ENCODE data around the gene BTD.
"Not testable (repeated sequence)": the region's sequence is repeated elsewhere in the genome, so short reads cannot be mapped to it uniquely, and the experiment has no call there.

Gene BTD

DNA sequence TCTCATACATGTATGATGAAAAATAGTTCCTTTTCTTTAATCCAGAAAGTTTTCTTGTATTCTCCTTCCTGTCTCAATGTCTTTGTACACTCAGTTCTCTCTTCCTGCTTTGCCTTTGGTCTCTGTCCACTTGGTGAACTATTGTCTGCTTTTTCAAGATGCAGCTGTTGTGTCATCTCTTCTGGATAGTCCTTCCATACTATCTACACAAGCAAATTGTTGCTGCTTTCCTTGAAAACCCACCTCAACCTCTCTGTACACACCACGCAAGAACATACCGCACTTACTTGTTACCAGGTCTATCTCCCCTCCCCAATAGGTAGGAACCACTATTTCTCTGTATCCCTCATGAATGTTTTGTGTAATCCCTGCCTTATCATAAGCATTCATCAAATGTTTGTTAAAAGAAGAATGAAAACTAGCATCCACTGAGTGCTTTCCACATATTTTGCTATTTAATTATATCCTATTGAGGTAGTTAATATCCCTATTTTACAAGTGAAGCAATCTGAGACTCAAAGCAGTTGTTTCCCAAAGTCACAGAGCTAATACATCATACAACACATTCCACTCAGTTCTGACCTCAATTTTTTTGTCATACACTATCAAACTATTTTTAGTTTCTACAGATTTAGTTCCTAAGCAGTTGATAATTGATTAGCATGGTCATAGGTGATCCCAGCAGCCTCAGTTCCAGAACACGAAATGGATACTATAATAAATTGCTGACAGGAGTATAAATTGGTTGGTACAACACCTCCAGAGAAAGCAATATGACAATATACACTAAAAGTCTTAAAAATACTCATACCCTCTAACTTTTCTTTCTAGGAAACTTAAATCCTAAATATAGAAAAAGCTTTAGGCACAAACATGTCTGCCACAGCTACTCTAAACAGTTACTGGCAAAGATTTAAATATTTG, 19.8 kb upstream of the BTD start:
- no peaks in the 10 kb centered on the region for H3K27me3 Mint-ChIP-seq (ENCODE audit: low read depth)
- H3K4me1 Mint-ChIP-seq (ENCODE audit: low read depth), result peaks cover 4% of the 10 kb centered on the region
- DNase-seq (ENCODE audit: low spot score), result no peak
- no peak overlapping the region for H3K27ac Mint-ChIP-seq
- H3K4me3 Mint-ChIP-seq, result no peak overlapping the region
- H3K36me3 Mint-ChIP-seq (ENCODE audit: low read depth), result peaks cover 25% of the 10 kb centered on the region
- no peaks in the 10 kb centered on the region for H3K9me3 Mint-ChIP-seq

GRCh38 chr3:15585111-15585845, 16.3 kb upstream of the BTD start:
- no peak overlapping the region for H3K27ac Mint-ChIP-seq
- H3K27me3 Mint-ChIP-seq (ENCODE audit: low read depth), result no peaks in the 10 kb centered on the region
- DNase-seq (ENCODE audit: low spot score), result no peak
- H3K4me3 Mint-ChIP-seq, result no peak overlapping the region
- H3K36me3 Mint-ChIP-seq (ENCODE audit: low read depth), result peaks cover 33% of the 10 kb centered on the region
- no peaks in the 10 kb centered on the region for H3K9me3 Mint-ChIP-seq
- peaks cover 4% of the 10 kb centered on the region for H3K4me1 Mint-ChIP-seq (ENCODE audit: low read depth)

GRCh38 chr3:15591242-15591641, 10.3 kb upstream of the BTD start:
- H3K9me3 Mint-ChIP-seq, result no peaks in the 10 kb centered on the region
- H3K4me1 Mint-ChIP-seq (ENCODE audit: low read depth), result peaks cover 8% of the 10 kb centered on the region
- no peaks in the 10 kb centered on the region for H3K27me3 Mint-ChIP-seq (ENCODE audit: low read depth)
- peaks cover 18% of the 10 kb centered on the region for H3K36me3 Mint-ChIP-seq (ENCODE audit: low read depth)
- peak overlapping the region; percentile 10 for H3K27ac Mint-ChIP-seq
- no peak overlapping the region for H3K4me3 Mint-ChIP-seq
- DNase-seq (ENCODE audit: low spot score), result no peak

- no peak for DNase-seq (ENCODE audit: low spot score)
- no peaks in the 10 kb centered on the region for H3K9me3 Mint-ChIP-seq
- H3K27ac Mint-ChIP-seq, result no peak overlapping the region
- H3K36me3 Mint-ChIP-seq (ENCODE audit: low read depth), result peaks cover 15% of the 10 kb centered on the region
- H3K27me3 Mint-ChIP-seq (ENCODE audit: low read depth), result no peaks in the 10 kb centered on the region
- H3K4me3 Mint-ChIP-seq, result no peak overlapping the region
- H3K4me1 Mint-ChIP-seq (ENCODE audit: low read depth), result peaks cover 4% of the 10 kb centered on the region
These were observed 9.6 kb upstream of the BTD start for GRCh38 chr3:15591928-15592327.

DNA sequence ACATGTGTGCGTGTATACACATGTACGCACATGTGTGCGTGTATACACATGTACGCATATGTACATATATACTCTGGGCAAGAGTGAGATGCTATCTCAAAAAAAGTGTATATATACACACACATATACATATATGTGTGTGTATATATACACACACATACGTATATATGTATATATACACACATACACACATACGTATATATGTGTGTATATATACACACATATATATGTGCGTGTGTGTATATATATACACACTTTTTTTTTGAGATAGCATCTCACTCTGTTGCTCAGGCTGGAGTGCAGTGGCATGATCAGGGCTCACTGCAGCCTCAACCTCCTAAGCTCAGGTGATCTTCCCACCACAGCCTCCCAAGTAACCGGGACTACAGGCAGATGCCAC, 8.6 kb upstream of the BTD start:
- no peak for DNase-seq (ENCODE audit: low spot score)
- no peaks in the 10 kb centered on the region for H3K9me3 Mint-ChIP-seq
- H3K27me3 Mint-ChIP-seq (ENCODE audit: low read depth), result no peaks in the 10 kb centered on the region
- no peak overlapping the region for H3K4me3 Mint-ChIP-seq
- peaks cover 21% of the 10 kb centered on the region for H3K36me3 Mint-ChIP-seq (ENCODE audit: low read depth)
- H3K27ac Mint-ChIP-seq, result no peak overlapping the region
- peaks cover 4% of the 10 kb centered on the region for H3K4me1 Mint-ChIP-seq (ENCODE audit: low read depth)

GRCh38 chr3:15595955-15596354, 5.6 kb upstream of the BTD start:
- H3K36me3 Mint-ChIP-seq (ENCODE audit: low read depth), result peaks cover 27% of the 10 kb centered on the region
- no peak overlapping the region for H3K4me3 Mint-ChIP-seq
- peaks cover 16% of the 10 kb centered on the region for H3K4me1 Mint-ChIP-seq (ENCODE audit: low read depth)
- no peaks in the 10 kb centered on the region for H3K9me3 Mint-ChIP-seq
- no peak overlapping the region for H3K27ac Mint-ChIP-seq
- DNase-seq (ENCODE audit: low spot score), result no peak
- H3K27me3 Mint-ChIP-seq (ENCODE audit: low read depth), result no peaks in the 10 kb centered on the region

GRCh38 chr3:15601046-15601398, 523 bp upstream of the BTD start:
- H3K4me1 Mint-ChIP-seq (ENCODE audit: low read depth), result peaks cover 18% of the 10 kb centered on the region
- no peak for DNase-seq (ENCODE audit: low spot score)
- H3K9me3 Mint-ChIP-seq, result peaks cover 6% of the 10 kb centered on the region
- peaks cover 43% of the 10 kb centered on the region for H3K36me3 Mint-ChIP-seq (ENCODE audit: low read depth)
- H3K27ac Mint-ChIP-seq, result peak overlapping the region; percentile 97
- H3K27me3 Mint-ChIP-seq (ENCODE audit: low read depth), result no peaks in the 10 kb centered on the region
- H3K4me3 Mint-ChIP-seq, result peak overlapping the region; percentile 99

GRCh38 chr3:15602146-15602536, 596 bp downstream of the BTD start:
- no peaks in the 10 kb centered on the region for H3K27me3 Mint-ChIP-seq (ENCODE audit: low read depth)
- H3K4me3 Mint-ChIP-seq, result peak overlapping the region; percentile 99
- peaks cover 18% of the 10 kb centered on the region for H3K4me1 Mint-ChIP-seq (ENCODE audit: low read depth)
- peaks cover 38% of the 10 kb centered on the region for H3K36me3 Mint-ChIP-seq (ENCODE audit: low read depth)
- peaks cover 6% of the 10 kb centered on the region for H3K9me3 Mint-ChIP-seq
- H3K27ac Mint-ChIP-seq, result peak overlapping the region; percentile 97
- no peak for DNase-seq (ENCODE audit: low spot score)

DNA sequence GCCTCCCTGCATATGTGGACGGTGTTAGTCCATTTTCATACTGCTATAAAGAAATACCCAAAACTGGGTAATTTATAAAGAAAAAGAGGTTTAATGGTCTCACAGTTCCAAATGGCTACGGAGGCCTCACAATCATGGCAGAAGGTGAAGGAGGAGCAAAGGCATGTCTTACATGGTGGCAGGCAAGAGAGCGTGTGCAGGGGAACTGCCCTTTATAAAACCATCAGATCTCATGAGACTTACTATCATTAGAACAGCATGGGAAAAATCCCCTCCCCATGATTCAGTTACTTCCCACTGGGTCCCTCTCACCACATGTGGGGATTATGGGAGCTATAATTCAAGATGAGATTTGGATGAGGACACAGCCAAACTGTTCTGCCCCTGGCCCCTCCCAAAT, 1.3 kb downstream of the BTD start:
- H3K9me3 Mint-ChIP-seq; H3K27me3 Mint-ChIP-seq (ENCODE audit: low read depth); DNase-seq (ENCODE audit: low spot score): not testable (repeated sequence)
- Mint-ChIP-seq H3K36me3 (ENCODE audit: low read depth) (peaks cover 34% of the 10 kb centered on the region), H3K4me1 (ENCODE audit: low read depth) (peaks cover 18% of the 10 kb centered on the region), H3K27ac (peak overlapping the region; percentile 97), H3K4me3 (peak overlapping the region; percentile 99)

DNA sequence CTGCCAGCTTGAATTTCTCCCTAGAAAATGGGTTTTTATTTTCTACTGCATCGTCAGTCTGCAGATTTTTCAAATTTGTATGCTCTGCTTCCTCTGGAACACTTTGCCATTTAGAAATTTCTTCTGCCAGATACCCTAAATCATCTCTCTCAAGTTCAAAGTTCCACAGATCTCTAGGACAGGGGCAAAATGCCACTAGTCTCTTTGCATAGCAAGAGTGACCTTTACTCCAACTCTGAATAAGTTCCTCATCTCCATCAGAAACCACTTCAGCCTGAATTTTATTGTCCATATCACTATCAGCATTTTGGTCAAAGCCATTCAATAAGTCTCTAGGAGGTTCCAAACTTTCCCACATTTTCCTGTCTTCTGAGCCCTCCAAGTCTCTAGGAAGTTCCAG, 3.0 kb downstream of the BTD start:
- DNase-seq (ENCODE audit: low spot score); H3K4me3 Mint-ChIP-seq; H3K9me3 Mint-ChIP-seq; H3K27me3 Mint-ChIP-seq (ENCODE audit: low read depth); H3K27ac Mint-ChIP-seq: not testable (repeated sequence)
- Mint-ChIP-seq H3K4me1 (ENCODE audit: low read depth) (peaks cover 14% of the 10 kb centered on the region), H3K36me3 (ENCODE audit: low read depth) (peaks cover 20% of the 10 kb centered on the region)

DNA sequence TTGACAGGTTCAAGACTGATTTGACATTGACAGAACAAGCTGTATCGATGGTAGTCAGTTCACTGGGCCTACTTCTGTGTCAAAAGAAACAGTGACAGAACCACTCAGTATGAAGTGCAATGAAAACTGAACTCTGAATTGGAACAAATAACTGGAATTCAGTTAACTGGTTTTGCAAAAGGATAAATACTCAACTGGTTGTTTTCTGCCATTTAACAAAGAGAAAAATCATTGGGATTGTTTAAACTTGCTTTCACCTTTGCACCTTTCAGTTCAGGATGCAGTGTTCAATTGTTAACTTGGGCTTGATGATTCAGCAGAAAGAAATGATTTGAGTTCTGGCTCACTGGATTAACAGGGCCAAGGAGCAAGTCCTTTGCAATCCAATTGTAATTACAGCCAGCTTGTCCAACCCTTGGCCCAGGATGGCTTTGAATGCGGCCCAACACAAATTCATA, 4.9 kb downstream of the BTD start:
- peaks cover 6% of the 10 kb centered on the region for H3K9me3 Mint-ChIP-seq
- no peak overlapping the region for H3K4me3 Mint-ChIP-seq
- H3K4me1 Mint-ChIP-seq (ENCODE audit: low read depth), result peaks cover 6% of the 10 kb centered on the region
- no peaks in the 10 kb centered on the region for H3K27me3 Mint-ChIP-seq (ENCODE audit: low read depth)
- DNase-seq (ENCODE audit: low spot score), result no peak
- no peak overlapping the region for H3K27ac Mint-ChIP-seq
- H3K36me3 Mint-ChIP-seq (ENCODE audit: low read depth), result peaks cover 15% of the 10 kb centered on the region

DNA sequence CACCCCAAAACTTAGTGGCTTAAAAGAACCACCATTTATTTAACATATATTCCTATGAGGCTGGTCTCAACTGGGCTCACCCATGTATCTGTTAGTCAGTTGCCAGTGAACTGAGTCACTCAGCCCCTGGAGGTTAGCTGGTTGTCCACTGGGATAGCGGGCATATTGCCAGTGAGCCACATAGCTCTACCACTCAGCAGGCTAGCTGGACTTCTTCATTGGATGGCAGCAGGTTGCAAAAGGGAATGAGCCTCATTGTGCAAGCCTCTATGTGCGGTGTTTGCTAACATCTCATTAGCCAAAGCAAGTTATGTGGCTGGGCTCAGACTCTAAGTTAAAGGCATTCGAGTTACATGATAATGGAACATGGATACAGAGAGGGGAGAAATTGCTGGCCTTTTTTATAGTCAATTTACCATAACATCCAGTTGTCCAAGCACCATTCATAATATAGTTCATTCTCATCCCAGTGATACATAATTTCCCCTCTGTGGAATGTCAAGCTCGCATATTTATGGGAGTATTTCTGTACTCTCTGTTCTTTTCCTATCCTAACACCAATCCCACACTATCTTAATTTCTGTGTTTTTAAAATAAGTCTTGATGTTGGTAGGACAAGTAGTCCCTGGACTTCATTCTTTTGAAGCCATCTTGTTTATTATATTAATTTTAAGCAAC, 8.7 kb downstream of the BTD start:
- Mint-ChIP-seq H3K27ac (no peak overlapping the region), H3K9me3 (no peaks in the 10 kb centered on the region), H3K4me1 (ENCODE audit: low read depth) (peaks cover 6% of the 10 kb centered on the region), H3K4me3 (no peak overlapping the region), H3K27me3 (ENCODE audit: low read depth) (peaks cover 2% of the 10 kb centered on the region), H3K36me3 (ENCODE audit: low read depth) (peaks cover 2% of the 10 kb centered on the region)
- no peak for DNase-seq (ENCODE audit: low spot score)

DNA sequence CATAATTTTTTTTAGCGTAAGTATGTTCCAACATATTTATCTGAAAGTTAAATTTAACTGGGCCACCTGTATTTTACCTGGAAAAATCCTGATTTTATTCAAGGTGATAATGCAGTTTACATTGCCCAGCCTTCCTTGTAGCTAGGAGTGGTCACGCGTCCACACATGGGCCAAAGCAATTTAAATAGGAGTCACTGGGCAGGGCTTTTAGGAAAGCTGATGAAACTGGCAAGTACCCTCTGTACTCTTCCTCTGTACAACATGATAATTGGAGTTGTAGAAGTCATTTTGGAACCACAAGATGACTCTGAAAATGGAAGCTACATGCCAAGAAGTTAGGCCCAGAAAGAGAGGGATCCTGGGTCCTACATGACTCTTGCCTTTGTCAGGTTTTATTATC, 9.5 kb downstream of the BTD start:
- no peak overlapping the region for H3K4me3 Mint-ChIP-seq
- no peak overlapping the region for H3K27ac Mint-ChIP-seq
- no peaks in the 10 kb centered on the region for H3K9me3 Mint-ChIP-seq
- H3K27me3 Mint-ChIP-seq (ENCODE audit: low read depth), result peaks cover 2% of the 10 kb centered on the region
- peaks cover 2% of the 10 kb centered on the region for H3K36me3 Mint-ChIP-seq (ENCODE audit: low read depth)
- peaks cover 6% of the 10 kb centered on the region for H3K4me1 Mint-ChIP-seq (ENCODE audit: low read depth)
- no peak for DNase-seq (ENCODE audit: low spot score)

DNA sequence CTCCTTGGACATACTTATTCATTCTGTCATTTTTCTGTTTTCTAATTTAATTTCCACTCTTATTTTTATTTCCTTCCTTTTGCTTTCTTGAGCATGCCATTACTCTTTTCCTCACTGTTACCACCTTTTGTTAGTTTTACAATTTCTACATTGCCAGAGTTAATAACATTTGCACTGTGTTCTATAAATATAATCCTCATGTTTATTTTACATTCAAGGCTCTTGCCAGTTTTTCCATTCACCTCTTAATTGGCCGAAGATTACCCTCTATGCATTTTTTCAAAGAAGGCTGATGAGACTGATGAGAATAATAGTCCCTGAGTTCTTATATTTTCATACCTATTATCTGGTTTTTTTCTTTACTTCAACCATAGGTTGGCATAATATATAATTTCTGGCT, 10.5 kb downstream of the BTD start:
- no peak overlapping the region for H3K4me3 Mint-ChIP-seq
- H3K9me3 Mint-ChIP-seq, result peaks cover under 1% of the 10 kb centered on the region
- H3K27me3 Mint-ChIP-seq (ENCODE audit: low read depth), result peaks cover 2% of the 10 kb centered on the region
- no peak overlapping the region for H3K27ac Mint-ChIP-seq
- peaks cover 3% of the 10 kb centered on the region for H3K36me3 Mint-ChIP-seq (ENCODE audit: low read depth)
- no peak for DNase-seq (ENCODE audit: low spot score)
- H3K4me1 Mint-ChIP-seq (ENCODE audit: low read depth), result peaks cover 7% of the 10 kb centered on the region
